Liver (tissue), 9 donors: ENCODE data around the gene BLNK. TPM values are rescaled to one million over a fixed set of nuclear protein-coding genes. Genes with fewer than 3 reads are reported as not detected.

ENCODE experiments used
- DNase-seq: peaks from one replicate; pipeline ENCODE4 v3.0.0-alpha.2; 2017; ENCODE audit warnings: low spot score
- H3K27ac ChIP-seq, 2 donors: one replicate each; pipeline ENCODE4 v1.7.0; 2013; ENCODE audit warnings: inconsistent platforms in 2 of 2, low read length in 2 of 2, control low read depth in 1 of 2, low read depth in 1 of 2, mild to moderate bottlenecking in 1 of 2
- H3K27me3 ChIP-seq, 4 donors: one replicate each; pipeline versions ENCODE4 v1.6.1 to v1.7.0; 2013; ENCODE audit warnings: low read length in 3 of 4, inconsistent platforms in 1 of 4, mild to moderate bottlenecking in 1 of 4, moderate library complexity in 1 of 4; ENCODE audit not compliant: control insufficient read depth in 4 of 4, insufficient read depth in 4 of 4
- H3K36me3 ChIP-seq, 4 donors: one replicate each; pipeline versions ENCODE4 v1.6.1 to v1.7.0; 2013; ENCODE audit warnings: low read length in 3 of 4, mild to moderate bottlenecking in 3 of 4, low read depth in 1 of 4, moderate library complexity in 1 of 4; ENCODE audit not compliant: control insufficient read depth in 4 of 4, insufficient read depth in 3 of 4
- H3K4me1 ChIP-seq, 4 donors: one replicate each; pipeline versions ENCODE4 v1.6.1 to v1.7.0; 2013; ENCODE audit warnings: low read length in 3 of 4, mild to moderate bottlenecking in 3 of 4, moderate library complexity in 1 of 4; ENCODE audit not compliant: control insufficient read depth in 4 of 4, insufficient read depth in 4 of 4
- H3K4me3 ChIP-seq, 3 donors: one replicate each; pipeline versions ENCODE4 v1.6.1 to v1.7.0; 2013; ENCODE audit warnings: low read length in 3 of 3, control low read depth in 1 of 3, low read depth in 1 of 3, mild to moderate bottlenecking in 1 of 3
- H3K9ac ChIP-seq, 2 donors: one replicate each; pipeline ENCODE4 v1.7.0; 2013; ENCODE audit warnings: low read length in 2 of 2, mild to moderate bottlenecking in 2 of 2, moderate library complexity in 2 of 2, control low read depth in 1 of 2, low read depth in 1 of 2
- H3K9me3 ChIP-seq, 4 donors: one replicate each; pipeline versions ENCODE4 v1.6.1 to v1.7.0; 2013; ENCODE audit warnings: low read length in 3 of 4; ENCODE audit not compliant: control insufficient read depth in 4 of 4
- ATF3 ChIP-seq: IDR thresholded peaks from 2 replicates; pipeline ENCODE4 v1.6.1; 2016; ENCODE audit warnings: antibody characterized with exemption
- EGR1 ChIP-seq, 2 donors: IDR thresholded peaks; 2 replicates each; pipeline ENCODE4 v1.6.1; 2016 to 2018; ENCODE audit warnings: antibody characterized with exemption in 2 of 2, low read depth in 2 of 2
- FOXA1 ChIP-seq: IDR thresholded peaks from 2 replicates; pipeline ENCODE4 v1.6.1; 2016; ENCODE audit warnings: antibody characterized with exemption
- FOXA2 ChIP-seq: IDR thresholded peaks from 2 replicates; pipeline ENCODE4 v1.6.1; 2016; ENCODE audit warnings: antibody characterized with exemption
- GABPA ChIP-seq, 2 donors: IDR thresholded peaks in 1 of 2; conservative IDR thresholded peaks in 1 of 2; 2 replicates each; pipeline ENCODE4 v1.6.1; 2016; ENCODE audit warnings: antibody characterized with exemption in 2 of 2, mild to moderate bottlenecking in 1 of 2, moderate library complexity in 1 of 2
- HNF4A ChIP-seq, 2 donors: conservative IDR thresholded peaks; 2 replicates each; pipeline ENCODE4 v1.6.1; 2016; ENCODE audit warnings: antibody characterized with exemption in 2 of 2, mild to moderate bottlenecking in 2 of 2
- HNF4G ChIP-seq: IDR thresholded peaks from 2 replicates; pipeline ENCODE4 v1.6.1; 2016; ENCODE audit warnings: antibody characterized with exemption
- MAX ChIP-seq: IDR thresholded peaks from 2 replicates; pipeline ENCODE4 v1.6.1; 2016; ENCODE audit warnings: antibody characterized with exemption
- NR2F2 ChIP-seq: IDR thresholded peaks from 2 replicates; pipeline ENCODE4 v1.6.1; 2016; ENCODE audit warnings: antibody characterized with exemption
- REST ChIP-seq: IDR thresholded peaks from 2 replicates; pipeline ENCODE4 v1.6.1; 2016; ENCODE audit warnings: antibody characterized with exemption, mild to moderate bottlenecking
- RXRA ChIP-seq, 2 donors: IDR thresholded peaks; 2 replicates each; pipeline ENCODE4 v1.6.1; 2017 to 2018; ENCODE audit warnings: antibody characterized with exemption in 2 of 2, mild to moderate bottlenecking in 1 of 2
- YY1 ChIP-seq: IDR thresholded peaks from 2 replicates; pipeline ENCODE4 v1.6.1; 2016; ENCODE audit warnings: antibody characterized with exemption, mild to moderate bottlenecking
- ZBTB33 ChIP-seq: IDR thresholded peaks from 2 replicates; pipeline ENCODE4 v1.6.1; 2016; ENCODE audit warnings: antibody characterized with exemption
- WGBS: extraction: QIAGEN DNeasy Blood & Tissue Kit; methylation state at CpG from one replicate; pipeline ENCODE4 v1.1.7; 2013; 5-methylcytosine and 5-hydroxymethylcytosine counted together
- polyA plus RNA-seq, 2 donors: library from polyadenylated mRNA; stranded (reverse) in 1 of 2; unstranded in 1 of 2; fragments of 200-250 nt in 1 of 2; fragments of >200 nt in 1 of 2; fragmentation: Nextera tagmentation in 1 of 2; extraction: Ambion mirVana in 1 of 2; gene quantifications; one replicate each; pipeline versions ENCODE4 v1.2.1 to v1.2.3, GENCODE V29; 2013 to 2015
- total RNA-seq, 2 donors: library from RNA; depleted of rRNA; stranded (reverse); fragments of >200 nt; gene quantifications; one replicate each; pipeline ENCODE4 v1.2.3, GENCODE V29; 2014
- donor health status: healthy.
- donor health status: healthy.
- donor health status: healthy.
- donor health status: healthy.
- donor health status: healthy.

BLNK gene
- total and polyA plus RNA-seq, 4 donors: 3.3 to 45.2 (median 14.5) TPM

- Histone ChIP-seq H3K27me3 (no peaks in the 10 kb centered on the region), H3K4me1 (peaks cover 0 to 35% (median 17%) of the 10 kb centered on the region in 4 donors), H3K27ac (no peak overlapping the region), H3K9ac (no peak overlapping the region), H3K9me3 (no peaks in the 10 kb centered on the region), H3K36me3 (peaks cover 0 to 6% (median 1%) of the 10 kb centered on the region in 4 donors), H3K4me3 (no peak overlapping the region)
- TF ChIP-seq HNF4A (conservative IDR thresholded peaks at IDR 0.05): no peak
- TF ChIP-seq GABPA (IDR thresholded peaks at IDR 0.05 in 1 of 2, conservative IDR thresholded peaks at IDR 0.05 in 1 of 2): no peak
- TF ChIP-seq FOXA2: no peak
- no peak for TF ChIP-seq HNF4G
- TF ChIP-seq FOXA1: no peak
- TF ChIP-seq MAX: no peak
- TF ChIP-seq REST: no peak
- no peak for TF ChIP-seq ZBTB33
- TF ChIP-seq RXRA (IDR thresholded peaks at IDR 0.05): no peak
- no peak for TF ChIP-seq NR2F2
- no peak for DNase-seq
- 83% methylated on average over 5 of the region's 5 CpGs for WGBS
Observed at GRCh38 chr10:96254976-96255375, 16.4 kb downstream of the BLNK start.

GRCh38 chr10:96252730-96253129 is 18.6 kb downstream of the BLNK start:
- TF ChIP-seq FOXA2: no peak
- TF ChIP-seq MAX: no peak
- no peak for TF ChIP-seq YY1
- TF ChIP-seq FOXA1: no peak
- TF ChIP-seq ATF3: no peak
- TF ChIP-seq RXRA (IDR thresholded peaks at IDR 0.05): no peak
- TF ChIP-seq HNF4A (conservative IDR thresholded peaks at IDR 0.05): no peak
- no peak for TF ChIP-seq REST
- TF ChIP-seq EGR1 (IDR thresholded peaks at IDR 0.05; ENCODE audit: low read depth in 2 of 2): no peak
- Histone ChIP-seq H3K36me3 (peaks cover 0 to 6% (median 1%) of the 10 kb centered on the region in 4 donors), H3K4me1 (peaks cover 0 to 23% (median 16%) of the 10 kb centered on the region in 4 donors), H3K27ac (no peak overlapping the region), H3K4me3 (no peak overlapping the region), H3K9me3 (no peaks in the 10 kb centered on the region), H3K27me3 (no peaks in the 10 kb centered on the region), H3K9ac (no peak overlapping the region)
- WGBS: 89% methylated on average over 5 of the region's 5 CpGs
- no peak for DNase-seq
